ENCODE results near the gene PCDH9. TPM values are rescaled to one million over a fixed set of nuclear protein-coding genes. Genes with fewer than 3 reads are reported as not detected.

The PCDH9 gene
- polyA plus RNA-seq, 3 donors, result 14.7 to 15.9 (median 15.6) TPM

DNA sequence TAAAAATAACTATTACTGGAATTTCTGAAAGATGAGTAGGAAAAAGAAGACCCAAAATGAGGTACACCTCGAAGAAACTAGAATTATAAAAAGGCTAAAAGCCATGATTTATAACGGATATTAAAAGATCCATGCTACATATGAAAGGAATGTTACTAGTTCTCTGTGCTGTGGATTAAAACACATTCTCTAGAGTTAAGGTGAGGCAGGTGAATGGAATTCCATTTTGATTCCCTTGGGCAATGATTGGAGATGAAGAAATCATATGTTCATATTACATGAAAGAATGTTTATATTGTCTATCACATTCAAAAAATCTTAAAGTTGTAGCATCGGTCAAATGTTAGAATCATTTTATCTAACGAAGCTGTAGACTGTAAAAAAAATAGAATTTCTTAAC is 783.7 kb downstream of the PCDH9 start:
- DNase-seq (ENCODE audit: extremely low read depth in 1 of 11, low read depth in 9 of 11, low spot score in 4 of 11), result no peak

DNA sequence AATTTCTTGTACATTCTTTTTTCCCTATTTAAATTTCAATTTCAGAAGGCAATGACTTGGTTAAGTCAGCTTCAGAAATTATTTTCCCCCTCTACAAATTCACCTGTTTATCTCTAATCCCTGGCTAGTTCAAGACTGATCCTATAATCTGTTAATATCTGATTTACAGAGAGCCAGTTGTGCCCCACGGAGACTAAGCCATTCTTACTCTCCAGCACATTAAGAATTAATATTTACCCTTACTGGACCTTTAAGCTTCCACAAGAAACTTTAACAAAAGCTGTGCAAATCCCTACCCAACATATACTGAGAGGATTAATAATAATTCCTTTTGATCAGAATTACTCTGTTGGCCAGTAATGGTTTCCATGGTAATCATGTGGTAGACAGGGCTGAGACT is 786.2 kb downstream of the PCDH9 start:
- DNase-seq (ENCODE audit: extremely low read depth in 1 of 11, low read depth in 9 of 11, low spot score in 4 of 11), result no peak

DNA sequence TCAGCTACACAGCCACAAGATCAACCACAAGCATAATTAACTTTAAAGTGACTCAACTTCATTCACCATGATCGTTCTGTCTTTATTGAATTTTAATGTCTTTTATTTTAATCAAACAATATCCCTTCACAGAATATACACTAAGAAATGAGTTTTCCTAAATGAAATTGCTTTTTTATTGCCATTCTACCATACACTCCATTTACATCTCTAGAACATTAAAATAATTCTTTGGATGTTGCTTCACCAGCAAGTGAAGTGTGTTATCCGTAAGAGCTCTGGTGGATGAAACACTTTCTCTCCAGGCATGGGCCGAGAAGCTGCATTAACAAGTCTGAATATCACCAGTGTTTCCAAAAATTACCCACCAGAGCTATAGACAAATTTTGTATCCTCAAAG is 789.2 kb downstream of the PCDH9 start:
- no peak for DNase-seq (ENCODE audit: extremely low read depth in 1 of 11, low read depth in 9 of 11, low spot score in 4 of 11)

DNA sequence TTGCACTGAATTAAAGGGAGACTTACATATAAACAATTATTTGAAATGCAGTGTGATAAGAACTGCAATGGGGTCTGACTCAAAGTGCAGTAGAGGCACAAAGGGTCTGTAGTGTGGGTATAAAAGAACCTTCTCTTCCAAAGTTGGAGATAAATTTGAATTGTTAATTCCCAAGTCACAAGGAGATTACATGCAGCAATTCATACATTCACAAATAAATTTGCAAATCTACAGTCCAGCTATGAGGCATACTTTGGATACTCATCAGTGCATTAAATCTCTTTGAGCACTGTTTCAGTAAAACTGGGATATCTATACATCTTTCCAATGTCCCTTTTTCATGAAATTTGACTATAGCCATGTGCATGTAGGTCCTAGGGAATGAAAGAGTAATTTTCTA is 799.4 kb downstream of the PCDH9 start:
- no peak for DNase-seq (ENCODE audit: extremely low read depth in 1 of 11, low read depth in 9 of 11, low spot score in 4 of 11)

DNA sequence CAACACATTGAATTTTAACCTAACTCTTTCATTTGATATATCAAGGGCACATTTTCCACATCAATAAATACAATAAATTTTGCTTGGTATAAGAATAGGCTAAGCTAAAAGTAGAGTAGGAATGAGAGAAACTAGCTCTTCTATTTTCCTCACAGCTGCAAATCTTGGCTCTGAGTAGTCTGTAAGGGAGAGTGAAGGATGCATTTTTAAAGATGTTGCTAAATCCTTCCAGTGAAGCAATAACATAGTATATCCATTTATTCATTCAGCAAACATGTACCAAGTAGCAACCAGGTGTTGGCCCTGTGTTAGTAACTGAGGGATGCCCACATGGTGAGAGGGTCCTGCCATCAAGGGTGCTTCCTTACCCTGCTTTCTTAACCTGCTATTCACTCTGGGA is 799.9 kb downstream of the PCDH9 start:
- no peak for DNase-seq (ENCODE audit: extremely low read depth in 1 of 11, low read depth in 9 of 11, low spot score in 4 of 11)

DNA sequence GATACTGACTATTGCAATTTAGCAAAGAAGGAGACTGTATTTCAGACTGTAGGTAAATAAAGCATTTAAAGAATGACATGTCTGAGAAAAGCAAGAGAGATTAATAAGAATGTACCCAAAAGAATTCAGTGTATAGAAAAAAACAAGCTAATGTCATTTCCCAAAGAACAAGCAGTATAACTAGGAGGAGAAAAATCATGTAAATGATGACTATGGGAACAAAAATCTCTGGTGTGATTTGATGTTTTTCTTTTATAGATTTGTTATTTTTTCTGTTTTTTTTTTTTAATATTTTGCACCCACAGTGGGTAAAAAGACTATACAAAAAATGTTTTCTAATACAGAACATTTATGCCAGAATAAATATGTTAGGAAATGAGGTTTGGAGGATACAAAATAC is 801.0 kb downstream of the PCDH9 start:
- no peak for DNase-seq (ENCODE audit: extremely low read depth in 1 of 11, low read depth in 9 of 11, low spot score in 4 of 11)

DNA sequence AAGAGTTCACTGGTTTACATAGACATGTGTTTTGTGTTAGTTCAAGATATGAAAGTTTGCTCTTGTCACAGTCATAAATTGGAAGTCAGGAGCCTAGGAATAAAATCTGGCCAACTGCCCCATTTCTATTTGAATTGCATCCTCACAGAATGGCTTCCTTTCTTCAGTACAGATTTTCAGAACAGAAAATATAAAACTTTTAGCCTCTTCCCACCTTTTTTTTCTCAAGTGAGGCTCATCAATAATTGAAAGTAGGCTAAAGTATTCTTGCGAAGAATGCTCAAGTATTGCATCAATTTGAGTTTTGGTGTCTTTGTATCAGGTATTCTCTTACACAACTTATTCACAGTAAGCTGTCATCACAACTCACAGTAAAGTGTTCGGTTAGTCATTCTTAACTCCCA is 802.7 kb downstream of the PCDH9 start:
- DNase-seq (ENCODE audit: extremely low read depth in 1 of 11, low read depth in 9 of 11, low spot score in 4 of 11), result peak in 1 of 11 donors; percentile 28

DNA sequence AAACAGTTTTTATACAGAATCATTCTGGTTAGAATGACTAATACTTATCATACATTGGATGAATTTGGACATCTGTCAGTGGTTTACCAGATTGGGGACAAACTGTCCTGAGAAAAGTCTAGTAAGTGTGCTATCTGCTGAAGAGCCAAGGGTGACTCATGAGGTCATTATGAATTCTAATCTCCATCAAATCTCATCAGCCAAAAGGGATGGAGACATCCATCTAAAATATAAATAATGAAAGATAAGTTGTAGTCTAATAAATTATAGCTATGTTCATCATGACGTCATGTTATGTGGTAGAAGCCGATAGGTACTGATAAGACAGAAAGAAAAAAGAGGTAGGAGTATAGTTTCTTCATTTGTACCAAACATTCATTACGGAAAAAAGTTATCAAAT is 804.4 kb downstream of the PCDH9 start:
- DNase-seq (ENCODE audit: extremely low read depth in 1 of 11, low read depth in 9 of 11, low spot score in 4 of 11), result no peak

DNA sequence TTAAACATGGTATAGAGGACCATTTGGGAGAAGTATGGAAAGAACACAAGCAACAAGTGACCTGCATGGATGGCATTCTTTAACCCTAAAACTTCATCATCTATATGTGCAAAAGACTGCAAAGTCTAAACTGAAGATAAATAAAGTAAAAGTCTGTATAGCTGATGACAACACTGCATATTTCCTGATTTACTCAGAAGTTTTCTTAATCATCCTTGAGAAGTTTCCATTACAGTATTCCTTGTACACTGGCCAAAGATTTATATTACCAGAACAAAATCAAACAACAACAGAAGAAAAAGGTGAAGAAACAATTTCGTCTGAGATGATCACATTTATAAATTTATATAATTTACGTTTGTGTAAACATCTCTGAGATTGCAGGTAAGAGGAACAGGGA is 805.7 kb downstream of the PCDH9 start:
- DNase-seq (ENCODE audit: extremely low read depth in 1 of 11, low read depth in 9 of 11, low spot score in 4 of 11), result no peak

DNA sequence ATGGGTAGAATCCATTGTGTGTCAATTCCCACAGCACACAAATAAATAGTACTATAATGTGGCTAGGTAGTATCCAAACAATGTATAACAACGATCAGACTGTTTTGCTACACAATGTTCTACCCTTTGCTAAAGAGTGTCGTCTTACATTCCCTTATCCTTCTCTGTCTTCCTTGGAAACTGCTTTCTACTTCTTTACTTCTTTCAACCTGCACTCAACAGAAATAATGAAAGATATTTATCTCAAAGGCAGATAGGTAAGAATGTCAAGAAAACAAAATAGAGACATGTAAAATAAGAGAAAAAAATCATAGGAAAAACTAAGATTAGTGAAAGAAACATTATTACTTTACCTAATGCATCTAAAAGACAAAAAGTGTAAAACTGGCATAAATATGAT is 814.7 kb downstream of the PCDH9 start:
- no peak for DNase-seq (ENCODE audit: extremely low read depth in 1 of 11, low read depth in 9 of 11, low spot score in 4 of 11)

DNA sequence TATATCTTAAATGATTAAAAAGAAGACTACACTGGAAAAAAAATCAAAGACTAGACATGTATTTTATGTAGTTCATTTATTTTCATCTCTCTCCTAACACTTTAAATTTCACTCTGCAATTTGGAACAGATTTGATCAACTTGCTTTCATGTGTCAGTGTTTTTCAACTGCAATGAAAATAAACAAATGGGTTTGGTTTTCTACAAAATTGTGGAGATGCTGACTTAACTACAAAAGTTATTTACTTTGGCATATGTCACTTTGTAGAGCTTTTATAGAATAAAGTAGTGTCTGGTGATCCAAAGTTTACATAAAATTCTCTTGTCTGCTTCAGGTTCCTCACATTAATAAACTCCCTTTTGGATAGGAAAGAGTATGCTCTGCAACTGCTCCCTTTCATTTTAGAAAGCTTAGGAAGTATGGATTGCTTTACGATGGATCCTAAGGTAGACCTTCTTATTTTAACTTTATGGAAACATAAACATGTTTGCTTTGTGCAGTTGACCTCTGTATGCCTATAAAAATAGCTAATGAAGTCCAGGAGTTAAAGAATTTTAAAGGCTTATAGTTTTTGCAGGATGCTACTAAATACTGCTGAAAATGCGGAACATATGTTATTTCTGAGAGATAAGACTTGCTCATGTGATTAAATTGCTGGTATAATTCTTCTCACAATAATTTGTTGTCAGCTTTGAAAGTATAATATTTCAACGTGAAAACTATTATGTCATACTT is 815.9 kb downstream of the PCDH9 start:
- peak in 3 of 11 donors; percentile 19 to 33 (median 29) for DNase-seq (ENCODE audit: extremely low read depth in 1 of 11, low read depth in 9 of 11, low spot score in 4 of 11)

DNA sequence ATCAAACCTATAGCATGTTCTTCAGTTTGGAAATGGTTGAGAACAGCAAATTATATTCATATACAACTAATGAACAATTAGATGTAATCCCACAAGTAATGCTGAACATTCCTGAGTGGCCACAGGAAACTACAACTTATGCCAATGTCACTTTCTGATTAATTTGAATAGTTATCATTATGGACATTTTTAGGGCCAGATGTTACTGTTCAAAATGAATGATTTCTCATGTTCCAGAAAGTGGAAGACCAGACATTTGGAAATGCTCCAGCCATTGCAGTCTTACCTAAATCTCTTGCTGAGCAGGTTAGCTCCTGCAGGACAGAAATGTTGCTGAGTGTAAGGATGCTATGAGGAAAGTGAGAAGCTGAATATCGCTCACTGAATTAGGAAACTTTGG is 819.8 kb downstream of the PCDH9 start:
- DNase-seq (ENCODE audit: extremely low read depth in 1 of 11, low read depth in 9 of 11, low spot score in 4 of 11), result no peak

DNA sequence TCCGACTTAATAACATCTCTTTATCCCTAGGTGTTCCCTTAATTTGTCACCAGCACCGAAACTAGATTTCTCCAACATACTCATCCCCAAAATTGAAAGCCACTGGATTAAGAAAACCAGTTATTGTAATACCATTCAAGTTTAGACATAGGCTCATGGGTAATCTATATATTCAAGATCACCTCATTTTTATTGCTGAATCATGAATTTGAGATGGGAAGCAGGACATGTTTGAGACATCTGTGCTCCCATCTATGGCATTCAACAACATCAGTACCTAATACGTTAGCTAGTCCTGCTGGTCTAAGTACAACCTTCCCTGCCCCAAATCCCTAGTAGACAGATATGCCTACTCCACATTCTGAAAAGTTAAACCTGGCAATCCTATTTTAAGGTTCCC is 820.6 kb downstream of the PCDH9 start:
- no peak for DNase-seq (ENCODE audit: extremely low read depth in 1 of 11, low read depth in 9 of 11, low spot score in 4 of 11)

DNA sequence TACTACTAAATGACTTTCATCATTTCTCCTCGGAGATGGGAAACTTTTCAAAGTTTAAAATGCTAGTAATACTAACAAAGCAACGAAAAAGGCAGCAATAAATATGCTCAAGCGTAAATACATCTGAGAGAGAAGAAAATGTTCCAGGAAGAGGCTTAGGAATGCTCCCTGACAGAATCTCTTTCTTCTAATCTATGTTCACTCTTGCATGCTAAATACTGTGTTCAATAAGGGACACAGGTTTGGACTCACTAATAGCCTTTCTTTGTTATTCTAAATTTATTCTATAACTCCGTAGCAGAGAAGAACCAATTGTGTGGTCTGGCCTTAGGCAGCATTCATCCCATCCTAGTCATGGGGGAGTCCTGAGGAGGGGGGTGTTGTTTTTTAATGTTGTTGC is 823.0 kb downstream of the PCDH9 start:
- DNase-seq (ENCODE audit: extremely low read depth in 1 of 11, low read depth in 9 of 11, low spot score in 4 of 11), result no peak

DNA sequence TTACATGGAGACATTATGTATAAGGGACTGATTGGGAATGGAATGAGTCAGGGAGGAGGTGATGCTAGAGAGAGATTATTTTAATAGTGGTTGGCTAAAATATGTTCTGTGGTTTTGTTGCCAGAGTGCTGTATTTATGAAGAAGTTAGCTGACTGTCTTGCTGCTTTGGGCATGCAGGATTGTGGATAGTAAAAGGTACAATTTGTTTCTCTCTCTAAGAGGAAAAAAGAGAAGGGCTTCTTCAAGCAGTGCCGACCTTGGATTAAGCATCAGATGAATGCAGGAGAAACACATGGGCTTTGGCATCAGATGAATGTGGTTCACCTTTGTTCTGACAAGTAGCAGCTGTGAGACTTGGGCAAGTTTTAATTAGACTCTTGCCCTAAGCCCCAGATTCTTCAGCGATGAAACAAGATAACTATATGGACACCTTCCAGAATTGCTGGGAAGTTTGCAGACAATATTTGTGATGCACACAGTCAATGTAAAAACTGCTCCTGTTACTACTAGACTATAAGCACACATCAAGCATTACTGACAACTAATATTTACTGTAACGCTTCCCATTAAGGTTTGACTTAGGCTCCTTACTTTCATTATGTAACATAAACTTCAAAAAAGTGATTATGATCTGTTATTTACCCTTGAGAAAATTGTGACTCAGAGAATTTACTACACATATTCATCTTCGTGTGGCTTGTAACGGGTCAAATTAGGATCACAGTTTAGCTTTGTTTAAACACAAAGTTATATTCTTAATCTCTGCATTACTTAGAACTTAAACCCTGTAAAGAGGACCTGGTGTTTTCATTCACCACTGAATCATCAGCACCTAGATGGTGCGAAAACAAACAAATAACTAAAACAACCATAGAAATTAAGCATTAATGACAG is 824.0 kb downstream of the PCDH9 start:
- DNase-seq (ENCODE audit: extremely low read depth in 1 of 11, low read depth in 9 of 11, low spot score in 4 of 11), result peak in 1 of 11 donors; percentile 24

DNA sequence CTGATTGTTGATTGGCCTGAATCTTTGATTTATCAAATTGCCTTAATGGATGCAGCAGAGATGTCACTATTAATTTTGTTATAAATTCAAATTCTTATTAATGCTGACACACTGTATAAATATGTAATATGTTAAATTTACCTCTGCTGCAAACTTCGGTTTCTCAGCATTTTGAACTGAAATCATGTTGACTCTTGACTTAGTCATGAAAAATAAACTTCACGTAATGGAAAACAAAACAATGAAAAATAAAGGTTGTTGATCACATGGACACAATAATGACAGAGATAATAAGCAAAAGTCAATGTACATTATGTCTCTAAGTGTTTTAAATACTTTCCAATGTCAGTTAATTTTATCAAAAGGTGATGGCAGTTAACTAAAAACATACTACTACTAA is 827.6 kb downstream of the PCDH9 start:
- no peak for DNase-seq (ENCODE audit: extremely low read depth in 1 of 11, low read depth in 9 of 11, low spot score in 4 of 11)

DNA sequence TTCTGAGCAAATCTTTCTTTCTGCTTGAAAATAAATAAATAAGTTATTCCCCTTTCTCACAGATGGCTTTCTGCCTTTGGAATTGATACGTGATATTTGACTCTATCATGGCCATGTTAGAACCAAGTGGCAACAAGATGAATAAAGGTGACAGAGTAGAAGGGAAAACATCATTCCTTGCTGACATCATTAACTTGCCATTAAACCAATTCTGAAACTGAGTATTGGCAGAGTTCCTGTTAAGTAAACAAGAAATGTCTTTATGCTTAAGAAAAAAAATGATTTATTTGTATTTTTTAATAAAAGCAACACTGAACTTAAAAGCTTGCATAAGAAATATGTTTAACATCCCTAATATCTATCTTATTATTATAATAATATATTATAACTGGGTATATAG is 828.1 kb downstream of the PCDH9 start:
- DNase-seq (ENCODE audit: extremely low read depth in 1 of 11, low read depth in 9 of 11, low spot score in 4 of 11), result no peak

DNA sequence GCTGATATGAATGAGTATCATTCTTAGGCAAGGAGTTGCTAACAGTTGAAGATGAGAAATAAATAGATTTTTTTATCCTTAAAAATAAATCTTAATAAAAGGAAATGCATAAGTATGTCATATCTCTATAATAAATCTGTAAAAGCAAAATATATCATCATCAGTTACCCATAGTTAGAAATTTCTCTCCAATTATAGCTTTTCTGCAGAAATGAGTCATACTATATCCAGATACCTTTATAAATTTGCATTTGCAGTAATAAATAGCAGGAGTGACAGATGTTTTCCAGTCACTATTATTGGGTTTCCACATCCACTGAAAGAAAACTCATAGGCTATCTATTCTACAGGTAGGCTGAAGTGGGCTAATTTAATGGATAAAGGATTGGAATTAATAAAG is 829.8 kb downstream of the PCDH9 start:
- no peak for DNase-seq (ENCODE audit: extremely low read depth in 1 of 11, low read depth in 9 of 11, low spot score in 4 of 11)

DNA sequence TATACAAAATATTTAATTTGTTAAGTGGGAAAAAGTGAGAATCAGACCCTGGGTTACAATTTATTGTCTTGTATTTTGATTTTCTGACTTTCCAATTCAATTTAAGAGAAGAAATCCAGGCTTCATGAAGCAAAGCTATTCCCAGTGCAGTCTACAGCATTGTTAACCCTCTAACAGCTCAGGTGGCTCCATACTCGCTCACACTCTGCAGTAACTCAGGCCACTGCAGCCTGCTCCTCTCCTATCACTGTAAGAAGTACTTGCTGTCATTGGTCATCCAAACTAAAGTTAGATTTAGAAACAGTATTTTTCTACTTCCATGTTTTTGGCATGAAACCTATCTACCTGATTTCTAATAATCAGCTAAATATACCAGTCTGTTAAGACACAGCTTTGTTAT is 830.3 kb downstream of the PCDH9 start:
- DNase-seq (ENCODE audit: extremely low read depth in 1 of 11, low read depth in 9 of 11, low spot score in 4 of 11), result no peak

DNA sequence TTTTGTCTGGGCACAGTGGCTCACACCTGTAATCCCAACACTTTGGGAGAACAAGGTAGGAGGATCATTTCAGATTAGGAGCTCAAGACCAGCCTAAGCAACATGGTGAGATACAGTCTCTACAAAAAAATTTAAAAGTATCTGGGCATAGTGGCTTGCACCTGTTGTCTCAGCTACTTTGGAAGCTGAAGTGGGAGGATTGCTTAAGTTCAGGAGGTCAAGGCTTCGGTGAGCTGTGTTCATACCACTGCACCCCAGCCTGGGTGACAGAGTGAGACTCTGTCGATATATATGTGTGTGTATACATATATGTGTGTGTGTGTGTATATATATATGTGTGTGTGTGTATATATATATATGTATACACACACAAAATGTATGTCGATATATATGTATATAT is 833.0 kb downstream of the PCDH9 start:
- no peak for DNase-seq (ENCODE audit: extremely low read depth in 1 of 11, low read depth in 9 of 11, low spot score in 4 of 11)

DNA sequence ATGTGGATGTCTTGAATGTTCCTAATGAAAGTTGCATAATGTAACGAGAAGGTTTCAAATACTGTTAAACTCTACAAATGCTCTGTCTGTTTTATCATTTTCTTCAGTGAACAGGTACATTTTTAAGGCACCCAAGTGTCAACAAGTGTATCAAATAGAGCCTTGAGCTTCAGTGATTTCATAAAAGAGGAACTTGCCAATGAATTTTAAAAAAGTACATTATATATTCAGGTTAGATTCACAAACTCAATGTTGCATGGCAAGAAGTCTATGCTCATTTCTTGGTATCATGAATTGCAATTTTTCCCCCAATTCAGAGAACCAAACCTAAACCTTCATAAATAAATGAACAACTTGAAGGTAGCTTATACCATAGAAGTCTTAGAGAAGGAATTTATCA is 838.8 kb downstream of the PCDH9 start:
- no peak for DNase-seq (ENCODE audit: extremely low read depth in 1 of 11, low read depth in 9 of 11, low spot score in 4 of 11)

All from renal cortex interstitium (tissue), 11 donors.